GM19043 (cell line): ENCODE measurements around the gene ABCA7.

Experiments used
- ATAC-seq: cut with Tn5 transposase; IDR thresholded peaks from one replicate; pipeline ENCODE4 v1.9.1; 2021; ENCODE audit warnings: low read depth; ENCODE audit not compliant: unreplicated experiment

ABCA7 gene

DNA sequence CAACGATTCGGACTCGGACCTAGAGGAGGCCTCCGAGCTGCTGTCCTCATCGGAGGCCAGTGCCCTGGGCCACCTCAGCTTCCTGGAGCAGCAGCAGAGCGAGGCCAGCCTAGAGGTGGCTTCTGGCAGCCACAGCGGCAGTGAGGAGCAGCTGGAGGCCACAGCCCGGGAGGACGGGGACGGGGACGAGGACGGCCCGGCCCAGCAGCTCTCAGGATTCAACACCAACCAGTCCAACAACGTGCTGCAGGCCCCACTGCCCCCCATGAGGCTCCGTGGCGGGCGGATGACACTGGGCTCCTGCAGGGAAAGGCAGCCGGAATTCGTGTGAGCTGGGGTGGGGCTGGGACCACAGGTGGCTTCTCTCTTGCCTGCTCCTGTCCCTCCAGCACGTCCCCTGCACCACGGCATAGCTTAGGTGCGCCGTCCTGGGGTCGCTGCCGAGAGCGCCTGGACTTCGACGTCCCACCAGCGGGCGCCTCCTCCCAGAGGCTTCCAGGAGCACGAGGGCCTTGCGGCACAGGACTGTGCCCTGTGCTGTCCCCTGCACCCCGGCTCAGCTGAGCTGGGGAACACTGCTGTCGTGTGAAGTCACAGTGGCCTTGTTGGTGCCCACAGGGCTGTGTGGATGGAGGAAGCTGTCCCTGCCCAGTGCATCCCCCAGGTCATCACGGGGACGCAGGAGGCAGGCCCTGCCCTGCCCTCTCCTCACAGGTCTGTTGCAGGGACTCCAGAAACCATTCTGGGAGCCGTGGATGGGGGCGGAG lies 46.0 kb downstream of the ABCA7 start:
- ATAC-seq = no peak

GRCh38 chr19:1086613-1087012 lies 46.7 kb downstream of the ABCA7 start:
- no peak for ATAC-seq

- no peak for ATAC-seq
Observed at GRCh38 chr19:1087813-1088415, 48.0 kb downstream of the ABCA7 start.

GRCh38 chr19:1088416-1089010 lies 48.6 kb downstream of the ABCA7 start:
- no peak for ATAC-seq

DNA sequence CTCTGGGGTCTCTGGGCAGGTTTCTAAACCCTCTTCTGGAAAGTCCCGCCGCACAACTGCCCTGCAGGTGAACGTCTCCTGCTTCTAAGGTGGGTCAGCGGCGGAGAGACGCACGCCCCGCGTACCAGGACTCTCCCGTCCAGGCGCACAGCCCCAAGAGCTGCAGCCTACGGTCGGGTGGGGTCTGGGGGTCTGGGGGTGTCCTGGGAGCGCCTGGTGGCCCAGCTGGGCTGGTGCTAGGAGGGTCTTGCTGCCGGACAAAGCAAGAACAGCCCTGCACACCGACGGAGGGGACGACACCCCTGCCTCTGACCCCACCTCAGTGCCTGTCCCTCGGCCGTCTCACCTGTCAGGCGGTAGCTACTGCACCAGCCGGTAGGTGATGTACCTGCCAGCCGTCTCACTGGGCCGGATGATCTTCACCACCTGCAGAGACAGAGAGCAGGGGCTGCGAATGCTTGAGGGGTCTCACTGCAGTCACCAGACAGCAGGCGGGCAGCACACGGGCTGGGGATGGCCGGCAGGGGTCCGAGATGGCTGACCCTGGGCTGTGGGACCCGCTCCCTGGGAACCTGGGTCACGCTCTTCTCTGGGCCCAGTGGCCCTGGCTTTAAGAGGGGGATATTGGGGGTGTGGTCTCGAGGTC lies 49.3 kb downstream of the ABCA7 start:
- no peak for ATAC-seq

DNA sequence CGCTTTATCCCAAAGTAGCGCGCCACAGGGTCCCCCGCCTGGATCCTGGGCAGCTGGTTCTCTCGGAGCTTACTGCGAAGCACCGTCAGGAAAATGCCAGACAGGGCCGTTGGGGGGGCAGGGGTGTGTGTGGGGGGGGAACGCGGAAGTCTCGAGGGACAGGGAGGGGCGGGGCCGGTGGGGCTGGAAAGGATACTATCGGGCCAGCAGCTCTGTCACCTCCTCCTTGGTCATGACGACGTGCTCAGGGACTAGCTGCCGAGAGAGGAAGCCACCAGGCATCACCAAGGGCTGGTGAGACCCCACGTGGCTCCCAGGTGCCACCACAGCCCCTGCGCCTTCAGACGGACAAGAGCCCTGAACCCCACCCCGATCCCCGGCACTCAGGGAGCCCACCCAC lies 50.0 kb downstream of the ABCA7 start:
- ATAC-seq = no peak

GRCh38 chr19:1090731-1091543 lies 51.0 kb downstream of the ABCA7 start:
- no peak for ATAC-seq

GRCh38 chr19:1091544-1092175 lies 51.8 kb downstream of the ABCA7 start:
- no peak for ATAC-seq

- ATAC-seq = no peak
Observed at GRCh38 chr19:1093330-1093729, 53.4 kb downstream of the ABCA7 start.

DNA sequence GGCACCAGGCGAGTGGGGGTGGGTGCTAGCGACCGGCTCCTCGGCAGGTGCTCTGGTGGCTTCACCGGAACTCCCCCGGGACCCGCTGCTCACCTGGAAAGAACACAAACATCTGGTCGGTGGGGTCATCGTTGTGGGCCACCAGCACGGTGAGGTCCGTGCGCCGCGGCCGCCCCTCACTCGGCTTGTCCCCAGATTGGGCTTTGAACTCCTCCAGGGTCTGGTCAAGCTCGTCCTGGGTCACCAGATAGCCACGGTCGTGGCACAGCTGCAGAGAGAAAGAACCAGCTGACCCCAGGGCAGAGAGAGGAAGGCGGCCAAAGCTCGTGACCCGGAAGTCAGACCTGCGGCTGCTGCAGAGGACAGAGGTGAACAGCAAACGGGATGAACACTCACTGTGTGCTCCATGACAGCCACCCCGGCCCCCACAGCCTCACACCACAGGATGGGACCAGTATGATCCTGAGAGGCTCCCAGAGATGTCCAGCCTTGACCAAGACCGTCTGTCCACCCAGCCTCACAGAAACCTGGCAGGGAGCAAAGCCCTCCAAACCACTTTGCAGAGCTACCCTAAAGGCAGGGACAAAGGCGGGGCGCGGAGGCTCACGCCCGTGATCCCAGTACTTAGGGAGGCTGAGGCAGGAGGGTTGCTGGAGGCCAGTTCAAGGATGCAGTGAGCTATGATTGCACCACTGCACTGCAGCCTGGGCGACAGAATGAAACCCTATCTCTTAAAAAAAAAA lies 54.1 kb downstream of the ABCA7 start:
- ATAC-seq = no peak

DNA sequence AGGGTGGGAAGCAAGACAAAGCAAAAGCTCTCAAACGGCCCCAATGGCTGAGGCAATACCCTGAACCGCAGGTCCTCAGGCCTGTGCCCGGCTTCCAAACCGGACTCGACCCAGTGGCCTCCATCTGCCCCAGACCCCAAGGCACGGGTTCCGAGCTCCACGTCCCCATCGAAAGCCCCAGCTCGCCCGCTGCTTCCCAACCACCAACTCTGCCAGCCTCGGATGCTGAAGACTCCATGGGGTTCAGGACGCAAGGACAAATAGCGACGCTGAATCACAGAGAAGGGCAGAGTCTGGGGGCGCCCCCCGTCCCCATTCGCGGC lies 54.7 kb downstream of the ABCA7 start:
- no peak for ATAC-seq

DNA sequence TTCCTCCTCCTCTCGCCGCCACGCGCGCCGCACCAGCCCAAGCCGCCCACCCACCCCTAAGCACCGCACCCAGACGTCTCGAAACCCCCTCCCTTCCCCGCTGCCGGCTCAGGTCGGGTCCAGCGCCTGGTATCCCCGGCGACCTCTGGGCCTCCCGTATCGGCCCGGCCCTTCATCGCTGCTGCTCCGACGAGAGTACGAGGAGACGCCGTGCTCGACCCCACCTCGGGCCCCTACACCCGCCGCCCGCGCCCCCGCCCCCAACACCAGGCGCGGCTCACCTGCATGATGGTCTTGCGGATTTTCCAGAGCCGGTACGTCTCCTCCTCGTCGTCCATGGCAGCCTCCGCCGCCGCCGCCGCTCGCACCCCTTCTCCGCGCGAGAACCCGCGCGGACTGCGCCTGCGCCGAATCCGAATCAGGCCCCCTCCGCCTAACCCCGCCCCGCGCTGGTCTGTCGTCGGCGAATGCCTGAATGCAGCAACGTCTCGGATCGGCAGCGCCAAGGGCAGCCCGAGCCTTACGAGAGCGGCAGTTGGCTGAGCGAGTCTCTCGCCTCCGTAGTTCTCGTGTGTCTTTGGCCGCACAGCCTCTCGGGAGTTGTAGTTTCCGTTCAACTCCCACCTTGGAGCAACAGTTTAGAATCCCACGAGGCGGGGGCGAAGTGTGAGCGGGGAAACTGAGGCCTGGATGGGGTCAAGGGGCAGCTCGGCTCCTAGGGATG lies 55.2 kb downstream of the ABCA7 start, which contains the start of gene POLR2E:
Gene POLR2E (minus strand): TSS at position 398 of the 724 bp plus-strand sequence. CDS start 60 bp downstream, at position 338.
- peak; percentile 89 for ATAC-seq

DNA sequence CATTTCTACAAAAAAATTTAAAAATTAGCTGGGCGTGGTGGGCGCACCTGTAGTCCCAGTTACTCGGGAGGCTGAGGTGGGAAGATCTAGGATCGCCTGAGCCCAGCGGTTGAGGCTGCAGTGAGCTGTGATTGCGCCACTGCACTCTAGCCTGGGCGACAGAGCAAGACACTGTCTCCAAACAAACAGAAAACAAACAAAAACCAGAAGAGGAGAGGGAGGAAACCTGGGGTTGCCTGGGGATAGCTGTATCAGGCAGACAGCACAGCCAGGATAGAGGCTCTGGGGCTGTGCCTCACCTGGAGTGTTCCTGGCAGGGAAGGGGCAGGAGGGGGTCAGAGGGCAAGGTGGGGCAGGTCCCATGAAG lies 57.9 kb downstream of the ABCA7 start:
- ATAC-seq = no peak

- ATAC-seq = no peak
Observed at GRCh38 chr19:1098177-1099051, 58.5 kb downstream of the ABCA7 start.

DNA sequence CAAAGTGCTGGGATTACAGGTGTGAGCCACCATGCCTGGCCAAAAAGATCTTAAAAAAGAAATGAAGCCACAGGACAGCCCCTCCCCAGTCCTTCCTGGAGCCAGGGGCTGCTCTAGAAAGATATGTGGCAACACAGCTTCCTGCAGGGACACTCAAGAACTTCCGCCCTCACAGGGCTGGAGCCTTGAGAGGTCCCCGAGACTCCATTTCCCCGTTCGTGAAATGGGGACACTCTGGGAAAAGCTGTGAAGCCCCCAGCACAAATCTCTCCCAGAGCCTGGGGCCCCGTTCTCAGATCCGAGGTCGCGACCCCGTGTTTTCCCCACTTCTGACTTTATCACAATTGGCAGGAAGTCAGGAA lies 61.4 kb downstream of the ABCA7 start:
- no peak for ATAC-seq

GRCh38 chr19:1102407-1103131 lies 62.7 kb downstream of the ABCA7 start:
- ATAC-seq = no peak

DNA sequence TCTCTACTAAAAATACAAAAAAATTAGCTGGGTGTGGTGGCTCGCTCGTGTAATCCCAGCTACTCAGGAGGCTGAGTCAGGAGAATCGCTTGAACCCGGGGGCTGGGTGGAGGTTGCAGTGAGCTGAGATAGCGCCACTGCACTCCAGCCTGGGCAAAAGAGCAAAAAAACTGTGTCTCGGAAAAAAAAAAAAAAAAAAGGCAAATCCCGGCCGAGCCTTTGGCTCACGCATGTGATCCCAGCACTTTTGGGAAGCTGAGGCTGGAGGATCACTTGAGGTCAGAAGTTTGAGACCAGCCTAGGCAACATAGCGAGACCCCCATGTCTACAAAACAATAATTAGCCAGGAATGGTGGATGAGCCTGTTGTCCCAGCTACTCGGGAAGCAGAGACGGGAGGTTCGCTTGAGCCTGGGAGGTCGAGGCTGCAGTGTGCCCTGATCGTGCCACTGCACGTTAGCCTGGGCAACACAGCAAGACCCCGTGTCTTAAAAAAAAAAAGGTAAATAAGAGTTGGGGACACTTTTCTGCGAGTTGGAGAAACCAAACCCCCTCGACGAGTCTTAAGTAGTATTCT lies 63.3 kb downstream of the ABCA7 start:
- ATAC-seq = no peak
